H1 (cell line): Measurements from ENCODE around the gene OR10J5. TPM values are rescaled to one million over a fixed set of nuclear protein-coding genes. Genes with fewer than 3 reads are reported as not detected.

Source experiments
- HDAC2 ChIP-seq, 2 experiments: fragments of 300-600 bp in 1 of 2; sonication (generic) in 1 of 2; IDR thresholded peaks; 2 replicates each; pipeline ENCODE4 v1.6.1; 2011 to 2012; ENCODE audit warnings: low read depth in 2 of 2, low read length in 2 of 2, mild to moderate bottlenecking in 2 of 2, moderate library complexity in 2 of 2, borderline replicate concordance in 1 of 2, inconsistent platforms in 1 of 2
- JUN ChIP-seq: IDR thresholded peaks from 2 replicates; pipeline ENCODE4 v1.6.1; 2011; ENCODE audit warnings: low read depth, mild to moderate bottlenecking, improper control_type of control experiment, low read length
- KDM1A ChIP-seq: fragments of 200-600, 300-600 bp; sonication (generic); IDR thresholded peaks from 2 replicates; pipeline ENCODE4 v1.7.1; 2016; ENCODE audit warnings: mild to moderate bottlenecking, low read length, borderline replicate concordance
- polyA plus RNA-seq, 7 experiments: library from polyadenylated mRNA; depleted of rRNA in 3 of 7; stranded (reverse) in 5 of 7; unstranded in 2 of 7; fragments of >200 nt in 5 of 7; fragments of 200-250 nt in 2 of 7; gene quantifications; 1 replicate in 5 of 7; 2 replicates in 1 of 7; 4 replicates in 1 of 7; pipeline versions ENCODE4 v1.2.1 to v1.2.3, GENCODE V29; 2011 to 2013; ENCODE audit warnings: missing spikeins in 2 of 7, mixed read lengths in 2 of 7
- total RNA-seq: library from RNA; stranded (reverse); fragmentation: NEBNext Ultra II Directional; extraction: Animal tissue kit (Norgen Biotek cat#: 25700); gene quantifications from 2 replicates; pipeline ENCODE4 v1.2.1, GENCODE V29; 2021
- TF ChIP-seq, protein P1 (sequence below): IDR thresholded peaks from 2 replicates; pipeline ENCODE4 v1.6.1; 2012; ENCODE audit warnings: inconsistent platforms
- TF ChIP-seq, protein P2 (sequence below), 3 experiments: IDR thresholded peaks; 1 replicate in 2 of 3; 2 replicates in 1 of 3; pipeline versions ENCODE4 v1.5.1 to v1.6.1; 2011; ENCODE audit warnings: low read length in 3 of 3, mild to moderate bottlenecking in 3 of 3, inconsistent platforms in 2 of 3, low read depth in 1 of 3, moderate library complexity in 1 of 3; ENCODE audit not compliant: insufficient read depth in 1 of 3; ENCODE audit errors: control extremely low read depth in 1 of 3

OR10J5 gene
- total and polyA plus RNA-seq, 2 of the 8 experiments (the other 6 are each of a cell fraction or from before 2014, with no cell fraction given), result not detected

DNA sequence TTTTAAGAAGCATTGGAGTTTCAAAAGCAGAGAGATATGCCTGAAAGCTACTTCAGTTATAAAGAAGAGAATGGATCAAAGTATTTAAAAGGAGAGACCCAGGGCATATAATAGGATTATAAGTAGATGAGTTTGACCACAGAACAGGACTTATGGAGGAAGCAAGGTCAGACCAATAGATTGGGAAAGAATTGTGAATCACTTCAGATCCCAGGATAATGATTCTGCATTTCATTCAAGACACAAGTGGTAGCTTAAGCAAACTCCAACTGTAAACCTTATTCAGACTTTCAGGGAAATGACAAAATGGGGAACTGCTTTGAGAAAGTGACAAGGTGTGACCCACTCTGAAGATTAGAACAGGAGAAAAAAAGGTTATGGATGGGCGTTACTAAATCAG, 18.9 kb upstream of the OR10J5 start (continued):
- TF ChIP-seq, protein P1, sequence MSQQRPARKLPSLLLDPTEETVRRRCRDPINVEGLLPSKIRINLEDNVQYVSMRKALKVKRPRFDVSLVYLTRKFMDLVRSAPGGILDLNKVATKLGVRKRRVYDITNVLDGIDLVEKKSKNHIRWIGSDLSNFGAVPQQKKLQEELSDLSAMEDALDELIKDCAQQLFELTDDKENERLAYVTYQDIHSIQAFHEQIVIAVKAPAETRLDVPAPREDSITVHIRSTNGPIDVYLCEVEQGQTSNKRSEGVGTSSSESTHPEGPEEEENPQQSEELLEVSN, result no peak
- TF ChIP-seq KDM1A (no peak), HDAC2 (IDR thresholded peaks at IDR 0.05; ENCODE audit: borderline replicate concordance in 1 of 2, low read depth in 2 of 2, low read length in 2 of 2) (no peak), JUN (no peak)
- TF ChIP-seq, protein P2, sequence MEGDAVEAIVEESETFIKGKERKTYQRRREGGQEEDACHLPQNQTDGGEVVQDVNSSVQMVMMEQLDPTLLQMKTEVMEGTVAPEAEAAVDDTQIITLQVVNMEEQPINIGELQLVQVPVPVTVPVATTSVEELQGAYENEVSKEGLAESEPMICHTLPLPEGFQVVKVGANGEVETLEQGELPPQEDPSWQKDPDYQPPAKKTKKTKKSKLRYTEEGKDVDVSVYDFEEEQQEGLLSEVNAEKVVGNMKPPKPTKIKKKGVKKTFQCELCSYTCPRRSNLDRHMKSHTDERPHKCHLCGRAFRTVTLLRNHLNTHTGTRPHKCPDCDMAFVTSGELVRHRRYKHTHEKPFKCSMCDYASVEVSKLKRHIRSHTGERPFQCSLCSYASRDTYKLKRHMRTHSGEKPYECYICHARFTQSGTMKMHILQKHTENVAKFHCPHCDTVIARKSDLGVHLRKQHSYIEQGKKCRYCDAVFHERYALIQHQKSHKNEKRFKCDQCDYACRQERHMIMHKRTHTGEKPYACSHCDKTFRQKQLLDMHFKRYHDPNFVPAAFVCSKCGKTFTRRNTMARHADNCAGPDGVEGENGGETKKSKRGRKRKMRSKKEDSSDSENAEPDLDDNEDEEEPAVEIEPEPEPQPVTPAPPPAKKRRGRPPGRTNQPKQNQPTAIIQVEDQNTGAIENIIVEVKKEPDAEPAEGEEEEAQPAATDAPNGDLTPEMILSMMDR (IDR thresholded peaks at IDR 0.05; ENCODE audit: control extremely low read depth in 1 of 3, insufficient read depth in 1 of 3, low read depth in 1 of 3, low read length in 3 of 3), result no peak
